ENCODE measurements around the gene FUT4. TPM values are rescaled to one million over a fixed set of nuclear protein-coding genes. Genes with fewer than 3 reads are reported as not detected.

FUT4 gene
- total RNA-seq, 2 donors from 2014 or later: 14.1 to 23.4 TPM

GRCh38 chr11:94533206-94533605 is 10.5 kb upstream of the FUT4 start:
- Histone ChIP-seq H3K27me3 (replicated peaks; ENCODE audit: insufficient read depth) (no peaks in the 10 kb centered on the region), H3K9me3 (no peaks in the 10 kb centered on the region), H3K27ac (peak overlapping the region; percentile 53 to 92), H3K4me3 (peak overlapping the region; percentile 62), H3K4me1 (ENCODE audit: control insufficient read depth in 1 of 2, low read depth in 2 of 2) (peaks cover 32 to 44% of the 10 kb centered on the region in 2 donors), H3K36me3 (no peaks in the 10 kb centered on the region)
- ATAC-seq (ENCODE audit: insufficient number of reproducible peaks, low FRiP score, low read depth): no peak
- no peak for TF ChIP-seq CTCF (IDR thresholded peaks at IDR 0.05)
- DNase-seq (ENCODE audit: low spot score): no peak

GRCh38 chr11:94533696-94534630 is 9.8 kb upstream of the FUT4 start:
- peaks cover 32 to 44% of the 10 kb centered on the region in 2 donors for H3K4me1 ChIP-seq (ENCODE audit: control insufficient read depth in 1 of 2, low read depth in 2 of 2)
- no peaks in the 10 kb centered on the region for H3K36me3 ChIP-seq
- TF ChIP-seq CTCF (IDR thresholded peaks at IDR 0.05): no peak
- DNase-seq (ENCODE audit: low spot score): no peak
- no peaks in the 10 kb centered on the region for H3K9me3 ChIP-seq
- peak; percentile 20 for ATAC-seq (ENCODE audit: insufficient number of reproducible peaks, low FRiP score, low read depth)
- no peaks in the 10 kb centered on the region for H3K27me3 ChIP-seq (replicated peaks; ENCODE audit: insufficient read depth)
- peak overlapping the region; percentile 62 for H3K4me3 ChIP-seq
- peak overlapping the region; percentile 53 to 92 for H3K27ac ChIP-seq

GRCh38 chr11:94536386-94536785 is 7.3 kb upstream of the FUT4 start:
- H3K4me3 ChIP-seq: no peak overlapping the region
- H3K27me3 ChIP-seq (replicated peaks; ENCODE audit: insufficient read depth): no peaks in the 10 kb centered on the region
- H3K36me3 ChIP-seq: no peaks in the 10 kb centered on the region
- TF ChIP-seq CTCF (IDR thresholded peaks at IDR 0.05): no peak
- peaks cover 32 to 50% of the 10 kb centered on the region in 2 donors for H3K4me1 ChIP-seq (ENCODE audit: control insufficient read depth in 1 of 2, low read depth in 2 of 2)
- ATAC-seq (ENCODE audit: insufficient number of reproducible peaks, low FRiP score, low read depth) (no peak), DNase-seq (ENCODE audit: low spot score) (no peak)
- no peaks in the 10 kb centered on the region for H3K9me3 ChIP-seq
- H3K27ac ChIP-seq: peak overlapping the region; percentile 58 to 59

- peak overlapping the region; percentile 58 to 59 for H3K27ac ChIP-seq
- ATAC-seq (ENCODE audit: insufficient number of reproducible peaks, low FRiP score, low read depth) (peak; percentile 6), DNase-seq (ENCODE audit: low spot score) (no peak)
- H3K4me1 ChIP-seq (ENCODE audit: control insufficient read depth in 1 of 2, low read depth in 2 of 2): peaks cover 32 to 50% of the 10 kb centered on the region in 2 donors
- no peak for TF ChIP-seq CTCF (IDR thresholded peaks at IDR 0.05)
- H3K9me3 ChIP-seq: no peaks in the 10 kb centered on the region
- H3K36me3 ChIP-seq: no peaks in the 10 kb centered on the region
- peak overlapping the region; percentile 12 for H3K4me3 ChIP-seq
- H3K27me3 ChIP-seq (replicated peaks; ENCODE audit: insufficient read depth): no peaks in the 10 kb centered on the region
Observed at GRCh38 chr11:94537031-94537600, 6.6 kb upstream of the FUT4 start.

- peaks cover 32 to 50% of the 10 kb centered on the region in 2 donors for H3K4me1 ChIP-seq (ENCODE audit: control insufficient read depth in 1 of 2, low read depth in 2 of 2)
Observed at GRCh38 chr11:94539420-94539819, 4.3 kb upstream of the FUT4 start.

More at GRCh38 chr11:94539420-94539819, 4.3 kb upstream of the FUT4 start:
- no peak overlapping the region for H3K4me3 ChIP-seq
- TF ChIP-seq CTCF (IDR thresholded peaks at IDR 0.05): no peak
- no peaks in the 10 kb centered on the region for H3K36me3 ChIP-seq
- no peaks in the 10 kb centered on the region for H3K27me3 ChIP-seq (replicated peaks; ENCODE audit: insufficient read depth)
- H3K9me3 ChIP-seq: no peaks in the 10 kb centered on the region
- peak overlapping the region in 1 of 2 donors; percentile 12 for H3K27ac ChIP-seq
- DNase-seq (ENCODE audit: low spot score): no peak
- ATAC-seq (ENCODE audit: insufficient number of reproducible peaks, low FRiP score, low read depth): no peak
